ENCODE data around the gene EIF4A2. TPM values are rescaled to one million over a fixed set of nuclear protein-coding genes. Genes with fewer than 3 reads are reported as not detected.
A peak's percentile ranks its signal among the peaks of the same experiment; 100 is the strongest.

Gene EIF4A2
- total RNA-seq (ENCODE audit: unreplicated experiment), result 260 TPM
- long read RNA-seq, transcript EIF4A2-205 (11 exons, 1,889 nt), result minor isoform, 53 of 250 reads
- long read RNA-seq, transcript EIF4A2-202 (12 exons, 1,977 nt), result minor isoform, 5 of 250 reads
- long read RNA-seq, transcript EIF4A2-203 (10 exons, 1,751 nt), result minor isoform, 12 of 250 reads
- long read RNA-seq, transcript EIF4A2-201 (11 exons, 1,919 nt), result major isoform, 110 of 250 reads
- long read RNA-seq, partial matches to known transcripts, result 14 of 250 reads
- long read RNA-seq, other reads (novel, unspliced or antisense), result 52 of 250 reads

GRCh38 chr3:186783058-186783730 is at the start of gene EIF4A2:
TSS of gene EIF4A2 (plus strand) at chr3:186783577. CDS start at chr3:186783611, 34 bp downstream.
- no peaks in the 10 kb centered on the region for H3K9me3 Mint-ChIP-seq (ENCODE audit: unreplicated experiment)
- H3K27me3 Mint-ChIP-seq (ENCODE audit: unreplicated experiment), result peaks cover 17% of the 10 kb centered on the region
- TF ChIP-seq CTCF (IDR thresholded peaks at IDR 0.05; ENCODE audit: unreplicated experiment), result no peak
- H3K27ac Mint-ChIP-seq (ENCODE audit: unreplicated experiment), result peak within 1 kb of the TSS; percentile 100
- H3K36me3 Mint-ChIP-seq (ENCODE audit: low read depth, unreplicated experiment), result peaks cover 45% of the 10 kb centered on the region
- peak; percentile 92 for DNase-seq (ENCODE audit: low spot score)
- H3K4me3 Mint-ChIP-seq (ENCODE audit: unreplicated experiment), result peak within 1 kb of the TSS; percentile 100
- H3K4me1 Mint-ChIP-seq (ENCODE audit: unreplicated experiment), result peaks cover 43% of the 10 kb centered on the region

GRCh38 chr3:186742618-186743380 is 40.6 kb upstream of the EIF4A2 start:
- TF ChIP-seq CTCF (IDR thresholded peaks at IDR 0.05; ENCODE audit: unreplicated experiment), result no peak

DNA sequence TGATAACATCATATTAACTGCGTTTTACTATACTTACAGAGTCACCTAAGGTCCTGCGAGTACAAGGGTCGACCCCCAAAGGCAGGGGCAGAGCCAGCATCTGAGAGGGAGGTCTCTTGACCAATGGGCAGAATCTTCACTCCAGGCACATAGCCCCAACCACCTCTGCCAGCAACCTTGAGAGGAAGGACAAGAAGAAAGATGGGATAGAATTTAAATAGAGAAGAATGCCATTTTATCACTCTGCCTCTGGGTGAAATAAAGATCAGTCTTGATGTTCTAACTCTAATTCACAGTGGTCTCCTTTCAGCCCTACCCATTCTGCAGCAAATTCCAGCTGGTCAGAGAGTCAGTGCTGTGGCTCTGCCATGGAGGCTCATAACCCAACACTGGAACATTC is 39.7 kb upstream of the EIF4A2 start:
- no peak for DNase-seq (ENCODE audit: low spot score)
- no peak for TF ChIP-seq CTCF (IDR thresholded peaks at IDR 0.05; ENCODE audit: unreplicated experiment)
- no peaks in the 10 kb centered on the region for H3K36me3 Mint-ChIP-seq (ENCODE audit: low read depth, unreplicated experiment)
- no peaks in the 10 kb centered on the region for H3K9me3 Mint-ChIP-seq (ENCODE audit: unreplicated experiment)
- H3K4me1 Mint-ChIP-seq (ENCODE audit: unreplicated experiment), result peaks cover 14% of the 10 kb centered on the region
- H3K27ac Mint-ChIP-seq (ENCODE audit: unreplicated experiment), result no peak overlapping the region
- H3K27me3 Mint-ChIP-seq (ENCODE audit: unreplicated experiment), result no peaks in the 10 kb centered on the region
- H3K4me3 Mint-ChIP-seq (ENCODE audit: unreplicated experiment), result no peak overlapping the region

More at GRCh38 chr3:186742618-186743380, 40.6 kb upstream of the EIF4A2 start:
- no peaks in the 10 kb centered on the region for H3K36me3 Mint-ChIP-seq (ENCODE audit: low read depth, unreplicated experiment)
- H3K27ac Mint-ChIP-seq (ENCODE audit: unreplicated experiment), result no peak overlapping the region
- peaks cover 9% of the 10 kb centered on the region for H3K4me1 Mint-ChIP-seq (ENCODE audit: unreplicated experiment)
- H3K4me3 Mint-ChIP-seq (ENCODE audit: unreplicated experiment), result no peak overlapping the region
- H3K9me3 Mint-ChIP-seq (ENCODE audit: unreplicated experiment), result no peaks in the 10 kb centered on the region
- no peak for DNase-seq (ENCODE audit: low spot score)
- no peaks in the 10 kb centered on the region for H3K27me3 Mint-ChIP-seq (ENCODE audit: unreplicated experiment)

- no peaks in the 10 kb centered on the region for H3K36me3 Mint-ChIP-seq (ENCODE audit: low read depth, unreplicated experiment)
- DNase-seq (ENCODE audit: low spot score), result peak; percentile 38
- peak overlapping the region; percentile 81 for H3K27ac Mint-ChIP-seq (ENCODE audit: unreplicated experiment)
- H3K9me3 Mint-ChIP-seq (ENCODE audit: unreplicated experiment), result no peaks in the 10 kb centered on the region
- no peak for TF ChIP-seq CTCF (IDR thresholded peaks at IDR 0.05; ENCODE audit: unreplicated experiment)
- no peak overlapping the region for H3K4me3 Mint-ChIP-seq (ENCODE audit: unreplicated experiment)
- peaks cover 14% of the 10 kb centered on the region for H3K4me1 Mint-ChIP-seq (ENCODE audit: unreplicated experiment)
- H3K27me3 Mint-ChIP-seq (ENCODE audit: unreplicated experiment), result no peaks in the 10 kb centered on the region
Observed at GRCh38 chr3:186746008-186746407, 37.4 kb upstream of the EIF4A2 start.

Measured in endothelial cell (in vitro differentiated cells).